ENCODE data around the gene CLK2. TPM values are rescaled to one million over a fixed set of nuclear protein-coding genes. Genes with fewer than 3 reads are reported as not detected.
"Not testable (repeated sequence)": the region's sequence is repeated elsewhere in the genome, so short reads cannot be mapped to it uniquely, and the experiment has no call there.

Gene CLK2
- total and polyA plus RNA-seq, 9 of the 15 experiments (the other 6 are each of a cell fraction or from before 2014, with no cell fraction given): 13.5 to 81.4 (median 39.6) TPM

DNA sequence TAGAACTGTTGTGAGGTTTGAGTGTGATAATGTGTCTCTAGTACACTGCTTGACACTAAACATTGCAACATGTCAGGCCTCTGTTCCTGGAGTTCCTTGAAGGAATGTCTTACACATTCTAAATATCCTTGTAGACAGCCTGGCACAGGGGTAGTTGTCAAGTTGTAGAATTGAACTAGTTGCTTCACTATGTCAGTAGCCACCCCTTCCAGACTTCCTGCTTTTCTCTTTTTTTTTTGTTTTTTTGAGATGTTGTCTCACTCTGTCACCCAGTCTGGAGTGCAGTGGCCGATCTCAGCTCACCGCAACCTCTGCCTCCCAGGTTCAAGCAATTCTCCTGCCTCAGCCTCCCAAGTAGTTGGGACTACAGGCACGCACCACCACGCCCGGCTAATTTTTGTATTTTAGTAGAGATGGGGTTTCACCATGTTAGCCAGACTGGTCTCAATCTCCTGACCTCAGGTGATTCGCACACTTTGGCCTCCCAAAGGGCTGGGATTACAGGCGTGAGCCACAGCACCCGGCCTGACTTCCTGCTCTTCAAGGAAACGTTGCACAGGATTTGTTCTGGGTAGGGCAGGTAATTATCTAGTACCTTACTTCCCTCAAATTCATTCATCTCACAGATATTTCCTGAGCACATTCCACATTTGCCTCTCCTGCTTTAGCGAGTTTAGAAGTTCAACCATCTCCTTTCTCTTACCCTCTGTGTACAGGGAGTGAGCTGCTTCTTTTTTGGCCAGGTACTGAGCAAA lies 52.9 kb downstream of the CLK2 start:
- intact Hi-C loops (cut with micrococcal nuclease); FAIRE-seq; H3K79me2 ChIP-seq (ENCODE audit: control insufficient read depth, insufficient read depth, low read length); H3K27me3 ChIP-seq (ENCODE audit: control insufficient read depth in 2 of 2, insufficient read depth in 2 of 2, low read length in 2 of 2); H3K9ac ChIP-seq (ENCODE audit: insufficient read depth in 1 of 2, low read depth in 2 of 2, low read length in 2 of 2); H3K4me2 ChIP-seq (ENCODE audit: insufficient read depth, low read length); CTCF ChIA-PET (ENCODE audit: low intra/inter-chr PET ratio); H3K4me3 ChIP-seq; in situ Hi-C loops (cut with MboI); ATAC-seq; H3K36me3 ChIP-seq (ENCODE audit: control insufficient read depth, insufficient read depth, low read length); BruUV-seq (replicated peaks); H3K9me3 ChIP-seq (replicated peaks; ENCODE audit: control insufficient read depth, insufficient read depth, low read depth, low read length); H4K20me1 ChIP-seq (replicated peaks; ENCODE audit: control insufficient read depth, insufficient read depth, low read length); H3K9me1 ChIP-seq (ENCODE audit: control insufficient read depth, insufficient read depth, low read length); DNase-seq (ENCODE audit: extremely low read depth in 1 of 4, low spot score in 3 of 4): not testable (repeated sequence)
- Histone ChIP-seq H2AFZ (ENCODE audit: low read depth, low read length) (peak overlapping the region; percentile 95), H3K4me1 (replicated peaks in 1 of 2; ENCODE audit: control insufficient read depth in 2 of 2, insufficient read depth in 2 of 2, low read length in 2 of 2) (peaks cover 16 to 34% of the 10 kb centered on the region in 2 experiments), H3K27ac (ENCODE audit: extremely low read depth, low read depth, low read length) (peak overlapping the region; percentile 44; the same call in 1 of the 3 replicates)
- 78% methylated on average over 10 of the region's 10 CpGs for WGBS (ENCODE audit: insufficient coverage, low coverage, missing lambda C conversion rate)
- POLR2A ChIA-PET: interaction anchor here (0.6 to 1.8 kb wide), 2 partner anchors 13 to 250 kb away, joined by 3 to 5 read pairs; no protein-coding TSS in a partner anchor

DNA sequence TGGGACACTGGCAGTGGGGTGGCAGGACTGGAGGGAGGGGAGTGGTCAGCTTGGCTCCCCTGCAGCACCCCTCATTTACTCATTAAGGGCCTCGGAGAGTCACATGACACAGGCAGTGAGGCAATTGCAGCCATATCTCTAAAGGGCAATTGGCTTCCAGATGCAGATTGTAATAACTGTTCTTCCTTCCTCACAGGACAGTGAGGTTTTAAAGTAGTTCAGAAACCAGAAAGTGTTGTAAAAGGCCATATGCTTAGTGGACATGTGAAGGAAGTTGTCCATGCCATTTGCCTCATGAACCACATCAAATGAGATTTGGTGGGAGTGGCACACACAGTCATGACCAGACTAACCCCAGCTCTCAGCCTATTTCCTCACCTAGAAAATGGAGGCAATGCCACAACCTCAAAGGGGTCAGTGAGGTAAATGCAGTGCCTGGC lies 53.7 kb downstream of the CLK2 start:
- Histone ChIP-seq H3K79me2 (ENCODE audit: control insufficient read depth, insufficient read depth, low read length) (peaks cover under 1% of the 10 kb centered on the region; the same call in 1 of the 3 replicates), H3K9me1 (ENCODE audit: control insufficient read depth, insufficient read depth, low read length) (no peaks in the 10 kb centered on the region), H3K9me3 (replicated peaks; ENCODE audit: control insufficient read depth, insufficient read depth, low read depth, low read length) (no peaks in the 10 kb centered on the region), H3K27me3 (ENCODE audit: control insufficient read depth in 2 of 2, insufficient read depth in 2 of 2, low read length in 2 of 2) (no peaks in the 10 kb centered on the region), H4K20me1 (replicated peaks; ENCODE audit: control insufficient read depth, insufficient read depth, low read length) (no peaks in the 10 kb centered on the region), H3K9ac (ENCODE audit: insufficient read depth in 1 of 2, low read depth in 2 of 2, low read length in 2 of 2) (peak overlapping the region; percentile 27 to 46; a peak in 2 of 4 replicates), H3K27ac (ENCODE audit: extremely low read depth, low read depth, low read length) (peak overlapping the region; percentile 44), H3K36me3 (ENCODE audit: control insufficient read depth, insufficient read depth, low read length) (no peaks in the 10 kb centered on the region; the same call in 1 of the 3 replicates), H3K4me3 (0 out of 2 replicates have a peak overlapping the region, but pooled peaks have one; percentile 13), H3K4me2 (ENCODE audit: insufficient read depth, low read length) (peak overlapping the region; percentile 42), H3K4me1 (replicated peaks in 1 of 2; ENCODE audit: control insufficient read depth in 2 of 2, insufficient read depth in 2 of 2, low read length in 2 of 2) (peaks cover 13 to 26% of the 10 kb centered on the region in 2 experiments), H2AFZ (ENCODE audit: low read depth, low read length) (peak overlapping the region; percentile 95)
- FAIRE-seq (no peak), ATAC-seq (peak; percentile 74), DNase-seq (ENCODE audit: extremely low read depth in 1 of 4, low spot score in 3 of 4) (peak; percentile 31 to 62 (median 47))
- in situ Hi-C loops (cut with MboI): no loop called here
- no TSS peak for BruUV-seq (replicated peaks)
- whole genome bisulfite sequencing (ENCODE audit: insufficient coverage, low coverage, missing lambda C conversion rate): 14% methylated on average over 1 of the region's 1 CpG
- intact Hi-C loops (cut with micrococcal nuclease): no loop called here
- ChIA-PET POLR2A (interaction anchor here (0.6 to 1.8 kb wide), 6 partner anchors 10 to 994 kb away, joined by 3 to 10 read pairs (median 4); partner anchors contain the start of gene MTX1), CTCF (ENCODE audit: low intra/inter-chr PET ratio) (no interaction called here)
- TF ChIP-seq, protein P1, sequence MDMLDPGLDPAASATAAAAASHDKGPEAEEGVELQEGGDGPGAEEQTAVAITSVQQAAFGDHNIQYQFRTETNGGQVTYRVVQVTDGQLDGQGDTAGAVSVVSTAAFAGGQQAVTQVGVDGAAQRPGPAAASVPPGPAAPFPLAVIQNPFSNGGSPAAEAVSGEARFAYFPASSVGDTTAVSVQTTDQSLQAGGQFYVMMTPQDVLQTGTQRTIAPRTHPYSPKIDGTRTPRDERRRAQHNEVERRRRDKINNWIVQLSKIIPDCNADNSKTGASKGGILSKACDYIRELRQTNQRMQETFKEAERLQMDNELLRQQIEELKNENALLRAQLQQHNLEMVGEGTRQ (CRISPR knock-in tag; IDR thresholded peaks at IDR 0.05): peak; percentile 95
- TF ChIP-seq, protein P2, sequence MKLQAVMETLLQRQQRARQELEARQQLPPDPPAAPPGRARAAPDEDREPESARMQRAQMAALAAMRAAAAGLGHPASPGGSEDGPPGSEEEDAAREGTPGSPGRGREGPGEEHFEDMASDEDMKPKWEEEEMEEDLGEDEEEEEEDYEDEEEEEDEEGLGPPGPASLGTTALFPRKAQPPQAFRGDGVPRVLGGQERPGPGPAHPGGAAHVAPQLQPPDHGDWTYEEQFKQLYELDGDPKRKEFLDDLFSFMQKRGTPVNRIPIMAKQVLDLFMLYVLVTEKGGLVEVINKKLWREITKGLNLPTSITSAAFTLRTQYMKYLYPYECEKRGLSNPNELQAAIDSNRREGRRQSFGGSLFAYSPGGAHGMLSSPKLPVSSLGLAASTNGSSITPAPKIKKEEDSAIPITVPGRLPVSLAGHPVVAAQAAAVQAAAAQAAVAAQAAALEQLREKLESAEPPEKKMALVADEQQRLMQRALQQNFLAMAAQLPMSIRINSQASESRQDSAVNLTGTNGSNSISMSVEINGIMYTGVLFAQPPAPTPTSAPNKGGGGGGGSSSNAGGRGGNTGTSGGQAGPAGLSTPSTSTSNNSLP (IDR thresholded peaks at IDR 0.05; ENCODE audit: borderline replicate concordance, low read depth, low read length): no peak
- TF ChIP-seq, protein P3, sequence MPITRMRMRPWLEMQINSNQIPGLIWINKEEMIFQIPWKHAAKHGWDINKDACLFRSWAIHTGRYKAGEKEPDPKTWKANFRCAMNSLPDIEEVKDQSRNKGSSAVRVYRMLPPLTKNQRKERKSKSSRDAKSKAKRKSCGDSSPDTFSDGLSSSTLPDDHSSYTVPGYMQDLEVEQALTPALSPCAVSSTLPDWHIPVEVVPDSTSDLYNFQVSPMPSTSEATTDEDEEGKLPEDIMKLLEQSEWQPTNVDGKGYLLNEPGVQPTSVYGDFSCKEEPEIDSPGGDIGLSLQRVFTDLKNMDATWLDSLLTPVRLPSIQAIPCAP (CRISPR knock-in tag; IDR thresholded peaks at IDR 0.05; ENCODE audit: borderline replicate concordance): no peak
- TF ChIP-seq SMAD4 (CRISPR knock-in tag; conservative IDR thresholded peaks at IDR 0.05) (peak; percentile 21; the same call in 1 of the 2 replicates), TAF9B (IDR thresholded peaks at IDR 0.05; ENCODE audit: partially characterized antibody) (no peak), ELF2 (CRISPR knock-in tag; IDR thresholded peaks at IDR 0.05) (0 out of 2 replicates have a peak, but pooled peaks have one; percentile 41), HMG20A (CRISPR knock-in tag; conservative IDR thresholded peaks at IDR 0.05) (no peak), CBFA2T2 (conservative IDR thresholded peaks at IDR 0.05) (peak; percentile 80), NR2C1 (IDR thresholded peaks at IDR 0.05) (peak; percentile 61; the same call in 1 of the 2 replicates), NR2C1 (tag; IDR thresholded peaks at IDR 0.05) (peak; percentile 44; the same call in 1 of the 2 replicates)
